Left ventricle myocardium inferior (tissue), 1 donor: ENCODE data around the gene EIF5AL1. TPM values are rescaled to one million over a fixed set of nuclear protein-coding genes. Genes with fewer than 3 reads are reported as not detected.

Source experiments
- DNase-seq: peaks from one replicate; pipeline ENCODE4 v3.0.0-alpha.2; 2020
- H3K27ac ChIP-seq: fragments of 200-600 bp; replicated peaks from 2 replicates; pipeline ENCODE4 v1.8.0; 2021
- H3K27me3 ChIP-seq: fragments of 200-600 bp; 2 replicates; pipeline ENCODE4 v1.8.0; 2021; ENCODE audit warnings: low read depth
- H3K36me3 ChIP-seq: fragments of 200-600 bp; 2 replicates; pipeline ENCODE4 v1.8.0; 2021
- H3K4me1 ChIP-seq: fragments of 200-600 bp; 2 replicates; pipeline ENCODE4 v1.8.0; 2021
- H3K4me3 ChIP-seq: fragments of 200-600 bp; 2 replicates; pipeline ENCODE4 v1.8.0; 2021; ENCODE audit warnings: mild to moderate bottlenecking, moderate library complexity
- H3K9me3 ChIP-seq: fragments of 200-600 bp; replicated peaks from 2 replicates; pipeline ENCODE4 v1.8.0; 2021
- intact Hi-C: fragments of 100-400 bp; cut with micrococcal nuclease; formaldehyde crosslinking; loops from one replicate; pipeline ENCODE4 v1.11.0; 2022
- total RNA-seq: library from RNA; stranded (reverse); fragmentation: NEBNext Ultra II Directional; extraction: Animal tissue kit (Norgen Biotek cat#: 25700); gene quantifications from one replicate; pipeline ENCODE4 v1.2.1, GENCODE V29; 2021
- TF ChIP-seq, protein P1 (sequence below): fragments of 200-600 bp; IDR thresholded peaks from 2 replicates; pipeline ENCODE4 v1.8.0; 2021; ENCODE audit warnings: antibody characterized with exemption, mild to moderate bottlenecking, borderline replicate concordance
- donor health status: DM: no; HTN: yes; CAD: no; lungs with severe emphysema.

The EIF5AL1 gene
- total RNA-seq, 1 donor from 2014 or later: 0.05 TPM

DNA sequence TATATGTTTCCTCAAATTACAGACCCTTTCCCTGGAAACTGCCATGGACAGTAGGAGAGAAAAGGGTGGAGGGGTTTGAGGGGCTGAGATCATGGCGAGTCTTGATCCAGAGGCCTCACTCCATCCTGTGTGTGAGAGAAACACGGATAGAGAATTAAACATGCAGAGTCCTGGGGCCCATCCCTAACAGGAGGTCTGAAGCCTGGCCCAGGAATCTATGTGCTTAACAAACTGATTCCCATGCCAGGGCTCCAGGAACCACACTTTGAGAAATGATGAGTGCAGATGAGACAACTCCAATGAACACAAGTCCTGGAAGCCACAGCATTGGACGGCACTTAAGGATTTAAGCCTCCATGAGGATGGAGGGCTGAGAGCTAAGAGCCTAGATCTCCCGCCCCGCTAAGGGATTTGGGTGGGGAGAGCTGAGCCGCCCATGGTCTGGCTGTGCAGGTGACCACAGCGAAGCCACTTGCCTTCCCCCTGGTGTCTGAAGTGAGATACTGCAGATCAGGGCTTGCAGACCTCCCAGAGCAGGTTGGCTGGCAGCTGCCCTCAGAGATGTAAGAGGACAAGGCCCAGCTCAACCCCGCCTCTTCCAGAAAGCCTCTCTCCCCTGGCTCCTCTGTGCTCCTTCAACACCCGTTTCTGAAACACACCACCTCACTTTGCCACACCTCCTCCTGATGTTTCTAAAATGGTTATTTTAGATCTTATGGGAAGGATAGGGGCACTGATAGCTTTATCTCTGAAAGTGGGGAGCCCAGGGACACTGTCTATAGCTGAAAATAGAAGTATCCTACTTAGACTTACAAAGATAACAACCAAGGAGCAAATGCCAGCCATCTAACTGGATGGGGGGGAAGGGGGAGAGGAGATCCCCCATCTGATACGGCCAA, 24.8 kb upstream of the EIF5AL1 start:
- Histone ChIP-seq H3K36me3 (no peaks in the 10 kb centered on the region), H3K9me3 (no peaks in the 10 kb centered on the region), H3K4me3 (no peak overlapping the region), H3K27me3 (no peaks in the 10 kb centered on the region), H3K27ac (peak overlapping the region; percentile 73), H3K4me1 (peaks cover 49% of the 10 kb centered on the region)
- intact Hi-C loops: loop anchor here (5.0 kb wide), 1 partner anchor 110 kb away; no protein-coding TSS in a partner anchor
- peak; percentile 43 for DNase-seq
- TF ChIP-seq, protein P1, sequence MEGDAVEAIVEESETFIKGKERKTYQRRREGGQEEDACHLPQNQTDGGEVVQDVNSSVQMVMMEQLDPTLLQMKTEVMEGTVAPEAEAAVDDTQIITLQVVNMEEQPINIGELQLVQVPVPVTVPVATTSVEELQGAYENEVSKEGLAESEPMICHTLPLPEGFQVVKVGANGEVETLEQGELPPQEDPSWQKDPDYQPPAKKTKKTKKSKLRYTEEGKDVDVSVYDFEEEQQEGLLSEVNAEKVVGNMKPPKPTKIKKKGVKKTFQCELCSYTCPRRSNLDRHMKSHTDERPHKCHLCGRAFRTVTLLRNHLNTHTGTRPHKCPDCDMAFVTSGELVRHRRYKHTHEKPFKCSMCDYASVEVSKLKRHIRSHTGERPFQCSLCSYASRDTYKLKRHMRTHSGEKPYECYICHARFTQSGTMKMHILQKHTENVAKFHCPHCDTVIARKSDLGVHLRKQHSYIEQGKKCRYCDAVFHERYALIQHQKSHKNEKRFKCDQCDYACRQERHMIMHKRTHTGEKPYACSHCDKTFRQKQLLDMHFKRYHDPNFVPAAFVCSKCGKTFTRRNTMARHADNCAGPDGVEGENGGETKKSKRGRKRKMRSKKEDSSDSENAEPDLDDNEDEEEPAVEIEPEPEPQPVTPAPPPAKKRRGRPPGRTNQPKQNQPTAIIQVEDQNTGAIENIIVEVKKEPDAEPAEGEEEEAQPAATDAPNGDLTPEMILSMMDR: peak; percentile 81

DNA sequence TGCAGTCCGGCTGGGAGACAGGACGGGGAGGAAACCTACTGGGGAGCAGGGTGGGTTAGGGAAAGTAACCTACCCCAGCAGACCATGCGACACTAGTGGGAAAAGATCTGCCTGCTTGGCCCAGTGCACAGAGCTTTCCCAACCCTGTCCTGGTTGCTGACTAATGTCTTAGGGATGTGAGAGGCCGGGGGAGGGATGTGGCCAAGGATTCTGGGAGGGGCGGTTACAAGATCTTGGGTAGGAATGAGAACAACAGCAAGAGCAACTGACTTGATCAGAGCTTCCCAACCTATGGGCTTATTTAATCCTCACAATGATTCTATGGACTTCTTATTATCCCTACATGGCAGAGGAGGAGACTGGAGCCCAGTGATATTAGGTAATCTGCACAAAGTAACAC, 24.0 kb upstream of the EIF5AL1 start:
- Histone ChIP-seq H3K36me3 (no peaks in the 10 kb centered on the region), H3K27me3 (no peaks in the 10 kb centered on the region), H3K9me3 (no peaks in the 10 kb centered on the region), H3K27ac (peak overlapping the region; percentile 73), H3K4me3 (no peak overlapping the region), H3K4me1 (peaks cover 44% of the 10 kb centered on the region)
- intact Hi-C loops: loop anchor here (5.0 kb wide), 1 partner anchor 111 kb away; no protein-coding TSS in a partner anchor
- DNase-seq: peak; percentile 71
- TF ChIP-seq, protein P1: no peak

DNA sequence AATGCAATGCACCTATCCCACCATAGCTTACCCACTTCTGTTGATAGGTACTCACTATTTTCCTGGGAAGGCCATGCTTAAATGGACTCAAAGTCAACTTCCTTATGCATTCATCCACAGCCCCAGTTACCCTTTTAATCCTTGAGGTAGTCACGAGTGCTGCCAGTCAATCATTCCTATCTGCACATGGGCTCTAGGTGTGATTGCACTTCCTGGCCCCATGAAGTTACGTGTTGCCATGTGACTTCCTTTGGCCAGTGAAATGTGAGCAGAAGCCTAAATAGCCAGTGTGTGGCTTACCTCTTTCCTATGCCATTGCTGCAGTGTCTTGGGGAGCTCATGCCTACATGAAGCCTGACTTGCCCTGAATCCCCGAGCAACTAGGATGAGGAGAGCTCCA, 23.5 kb upstream of the EIF5AL1 start:
- Histone ChIP-seq H3K4me1 (peaks cover 41% of the 10 kb centered on the region), H3K27me3 (no peaks in the 10 kb centered on the region), H3K9me3 (no peaks in the 10 kb centered on the region), H3K4me3 (no peak overlapping the region), H3K36me3 (no peaks in the 10 kb centered on the region), H3K27ac (peak overlapping the region; percentile 73)
- TF ChIP-seq, protein P1: no peak
- intact Hi-C loops: loop anchor here (5.0 kb wide), 1 partner anchor 112 kb away; no protein-coding TSS in a partner anchor
- no peak for DNase-seq

DNA sequence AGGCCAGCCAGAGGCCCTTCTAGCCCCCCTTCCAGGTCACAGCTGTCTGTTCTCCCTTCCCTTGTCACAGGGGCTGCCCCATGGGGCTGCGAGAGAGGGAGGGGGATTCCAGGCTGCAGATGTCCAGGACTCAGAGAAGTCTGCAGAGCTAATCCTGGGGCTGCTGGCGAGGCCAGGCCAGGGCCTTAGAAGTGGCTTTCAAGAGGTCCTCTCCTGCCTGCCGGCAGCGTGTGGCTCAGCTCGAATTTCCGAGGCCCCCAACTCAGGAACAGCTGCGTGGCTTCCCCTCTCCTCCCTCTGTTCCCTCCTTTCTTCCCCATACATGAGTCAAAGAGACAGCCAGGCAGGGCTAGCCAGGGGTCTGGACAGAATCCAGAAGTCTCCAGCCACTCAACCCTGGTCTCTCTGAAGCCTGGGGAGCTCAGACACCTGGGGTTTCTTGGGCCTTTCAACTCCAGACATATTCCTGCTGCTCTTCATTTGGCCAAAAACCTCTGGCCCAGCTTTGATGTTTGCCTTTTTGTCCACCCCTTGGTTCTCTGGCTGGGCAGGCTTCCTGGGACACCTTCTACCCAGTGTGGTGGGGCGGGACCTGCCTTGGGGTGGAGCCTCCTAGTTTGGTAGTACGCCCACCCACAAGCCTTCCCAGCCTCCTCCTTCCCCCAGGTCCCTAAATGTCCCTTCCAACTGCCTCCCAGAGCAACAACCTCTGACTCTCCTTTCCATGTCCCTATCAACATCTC, 21.8 kb upstream of the EIF5AL1 start:
- no peaks in the 10 kb centered on the region for H3K27me3 ChIP-seq
- H3K36me3 ChIP-seq: no peaks in the 10 kb centered on the region
- no peak overlapping the region for H3K4me3 ChIP-seq
- intact Hi-C loops: no loop called here
- peaks cover 35% of the 10 kb centered on the region for H3K4me1 ChIP-seq
- TF ChIP-seq, protein P1: no peak
- H3K9me3 ChIP-seq: no peaks in the 10 kb centered on the region
- peak; percentile 49 for DNase-seq
- peak overlapping the region; percentile 69 for H3K27ac ChIP-seq

DNA sequence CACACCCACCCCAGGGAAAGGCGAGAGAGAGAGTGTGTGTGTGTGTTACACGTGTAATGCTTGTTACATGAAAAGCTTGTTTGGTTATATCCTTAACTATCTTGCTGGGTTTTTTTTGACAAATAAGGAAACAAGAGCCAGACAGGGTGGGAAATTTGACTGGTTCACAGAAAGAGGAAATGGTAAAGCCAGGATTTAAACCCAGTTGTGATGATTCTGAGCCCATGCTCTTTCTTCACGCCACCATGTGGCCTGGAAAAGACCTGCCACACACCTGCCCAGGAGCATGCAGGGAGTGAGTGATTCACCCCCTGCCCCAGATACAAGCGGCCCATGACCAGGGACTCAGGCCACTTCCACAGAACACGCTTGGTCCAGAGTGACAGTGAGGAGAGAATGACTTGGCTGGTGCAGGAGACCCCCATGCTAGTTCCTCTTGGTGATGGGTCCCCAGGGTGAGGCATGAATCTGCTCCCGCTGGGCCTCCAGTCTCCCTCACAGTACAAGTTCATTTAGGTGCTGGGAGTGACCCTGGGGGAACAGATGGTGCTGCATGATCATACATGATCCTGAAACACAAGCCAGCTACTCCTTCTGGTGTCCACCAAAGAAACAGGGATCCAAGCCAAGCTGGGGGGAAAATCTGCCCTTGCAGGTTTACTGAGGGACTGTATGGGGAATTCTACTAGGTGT, 21.0 kb upstream of the EIF5AL1 start:
- Histone ChIP-seq H3K4me1 (peaks cover 35% of the 10 kb centered on the region), H3K27me3 (peaks cover 6% of the 10 kb centered on the region), H3K4me3 (no peak overlapping the region), H3K9me3 (no peaks in the 10 kb centered on the region), H3K36me3 (no peaks in the 10 kb centered on the region), H3K27ac (peak overlapping the region; percentile 69)
- DNase-seq: no peak
- intact Hi-C loops: no loop called here
- TF ChIP-seq, protein P1: no peak
